Chondrocyte (in vitro differentiated cells): ENCODE results near the gene PHRF1. TPM values are rescaled to one million over a fixed set of nuclear protein-coding genes. Genes with fewer than 3 reads are reported as not detected.

Source experiments
- DNase-seq: peaks from one replicate; pipeline ENCODE4 v3.0.0; 2021; ENCODE audit warnings: mixed read lengths, low spot score
- H3K27ac Mint-ChIP-seq: one replicate; pipeline ENCODE4 v1.8.0; 2021; ENCODE audit warnings: mild to moderate bottlenecking, moderate library complexity, mixed read lengths; ENCODE audit not compliant: unreplicated experiment
- H3K27me3 Mint-ChIP-seq: 2 replicates; pipeline ENCODE4 v1.8.0; 2021; ENCODE audit warnings: low read depth, mixed read lengths
- H3K36me3 Mint-ChIP-seq: 2 replicates; pipeline ENCODE4 v1.8.0; 2021; ENCODE audit warnings: low read depth, mixed read lengths
- H3K4me1 Mint-ChIP-seq: 2 replicates; pipeline ENCODE4 v1.8.0; 2021; ENCODE audit warnings: low read depth, mild to moderate bottlenecking, mixed read lengths
- H3K4me3 Mint-ChIP-seq: one replicate; pipeline ENCODE4 v1.8.0; 2021; ENCODE audit warnings: mild to moderate bottlenecking, moderate library complexity, mixed read lengths; ENCODE audit not compliant: unreplicated experiment
- H3K9me3 Mint-ChIP-seq: 2 replicates; pipeline ENCODE4 v1.8.0; 2021; ENCODE audit warnings: low read depth, mixed read lengths
- total RNA-seq: library from RNA; stranded (reverse); gene quantifications from 3 replicates; pipeline ENCODE4 v1.2.1, GENCODE V29; 2021
- TF ChIP-seq, protein P1 (sequence below): fragments of 200-600 bp; sonication (generic); IDR thresholded peaks from 2 replicates; pipeline ENCODE4 v1.5.0; 2021; ENCODE audit warnings: antibody characterized with exemption, mild to moderate bottlenecking, moderate library complexity

Gene PHRF1
- total RNA-seq, 1 donor from 2014 or later, result 25.9 TPM

DNA sequence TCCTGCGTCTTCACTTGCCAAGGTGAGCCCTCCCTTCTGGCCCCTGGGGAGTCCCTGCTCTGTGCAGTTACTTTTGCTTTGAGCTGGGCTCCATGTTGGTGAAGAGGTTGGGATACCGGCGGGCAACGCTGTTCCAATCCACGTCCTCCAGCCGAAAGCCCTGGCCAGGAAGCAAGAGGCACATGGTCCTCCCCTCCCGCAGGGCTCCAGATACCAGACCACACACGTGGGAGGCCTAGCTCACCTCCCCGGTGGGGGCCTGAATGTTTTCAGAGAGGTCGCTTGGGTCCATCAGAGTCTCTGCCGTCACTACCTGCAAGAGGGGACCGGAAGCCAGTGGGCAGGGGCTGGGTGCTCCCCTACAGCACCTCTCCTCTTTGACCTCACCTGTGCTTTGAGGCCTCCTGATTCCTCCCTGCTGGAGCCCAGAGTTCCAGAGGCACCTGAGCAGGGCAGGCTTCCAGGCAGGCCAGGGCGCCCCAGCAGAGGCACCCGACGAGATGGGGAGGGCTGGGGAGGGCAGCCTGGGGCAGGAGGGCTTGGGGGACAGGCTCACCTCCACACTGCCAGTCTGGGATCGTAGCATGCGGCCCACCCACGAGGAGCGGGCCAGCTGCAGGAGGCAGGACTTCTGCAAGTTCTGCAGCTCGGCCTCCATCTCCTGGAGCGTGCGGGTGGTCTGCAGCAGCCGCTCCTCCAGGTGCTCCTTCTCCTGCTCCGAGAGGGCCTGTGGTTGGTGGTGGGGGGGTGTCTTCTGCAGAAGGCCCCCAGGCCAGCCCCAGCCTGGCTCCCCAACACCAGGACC lies 18.7 kb upstream of the PHRF1 start:
- Mint-ChIP-seq H3K36me3 (peaks cover 3% of the 10 kb centered on the region), H3K9me3 (no peaks in the 10 kb centered on the region), H3K27ac (no peak overlapping the region), H3K4me1 (peaks cover 12% of the 10 kb centered on the region), H3K4me3 (no peak overlapping the region), H3K27me3 (peaks cover 8% of the 10 kb centered on the region)
- DNase-seq, result no peak
- TF ChIP-seq, protein P1, sequence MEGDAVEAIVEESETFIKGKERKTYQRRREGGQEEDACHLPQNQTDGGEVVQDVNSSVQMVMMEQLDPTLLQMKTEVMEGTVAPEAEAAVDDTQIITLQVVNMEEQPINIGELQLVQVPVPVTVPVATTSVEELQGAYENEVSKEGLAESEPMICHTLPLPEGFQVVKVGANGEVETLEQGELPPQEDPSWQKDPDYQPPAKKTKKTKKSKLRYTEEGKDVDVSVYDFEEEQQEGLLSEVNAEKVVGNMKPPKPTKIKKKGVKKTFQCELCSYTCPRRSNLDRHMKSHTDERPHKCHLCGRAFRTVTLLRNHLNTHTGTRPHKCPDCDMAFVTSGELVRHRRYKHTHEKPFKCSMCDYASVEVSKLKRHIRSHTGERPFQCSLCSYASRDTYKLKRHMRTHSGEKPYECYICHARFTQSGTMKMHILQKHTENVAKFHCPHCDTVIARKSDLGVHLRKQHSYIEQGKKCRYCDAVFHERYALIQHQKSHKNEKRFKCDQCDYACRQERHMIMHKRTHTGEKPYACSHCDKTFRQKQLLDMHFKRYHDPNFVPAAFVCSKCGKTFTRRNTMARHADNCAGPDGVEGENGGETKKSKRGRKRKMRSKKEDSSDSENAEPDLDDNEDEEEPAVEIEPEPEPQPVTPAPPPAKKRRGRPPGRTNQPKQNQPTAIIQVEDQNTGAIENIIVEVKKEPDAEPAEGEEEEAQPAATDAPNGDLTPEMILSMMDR, result no peak

DNA sequence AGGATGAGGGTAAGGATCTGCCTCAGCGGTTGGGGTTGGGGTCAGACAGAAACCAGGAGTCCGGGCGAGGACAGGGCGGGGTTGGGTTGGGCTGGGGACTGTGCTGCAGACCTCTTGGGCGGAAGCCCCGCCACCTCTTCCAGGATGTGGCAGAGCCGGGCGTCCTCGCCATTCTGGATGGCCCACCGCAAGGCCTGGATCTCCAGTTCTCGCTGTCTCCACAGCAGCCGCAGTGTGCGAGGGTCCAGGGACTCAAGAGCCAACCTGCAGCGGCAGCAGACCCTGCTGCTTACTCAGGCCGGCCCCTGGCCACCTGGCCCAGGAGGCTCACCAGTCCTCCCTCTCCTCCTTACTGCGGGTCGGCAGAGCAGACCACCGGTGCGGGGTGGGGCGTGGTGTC lies 17.8 kb upstream of the PHRF1 start:
- no peak for DNase-seq
- peaks cover 8% of the 10 kb centered on the region for H3K27me3 Mint-ChIP-seq
- no peak overlapping the region for H3K27ac Mint-ChIP-seq
- no peak overlapping the region for H3K4me3 Mint-ChIP-seq
- peaks cover 12% of the 10 kb centered on the region for H3K4me1 Mint-ChIP-seq
- TF ChIP-seq, protein P1, result no peak
- no peaks in the 10 kb centered on the region for H3K9me3 Mint-ChIP-seq
- H3K36me3 Mint-ChIP-seq, result no peaks in the 10 kb centered on the region

DNA sequence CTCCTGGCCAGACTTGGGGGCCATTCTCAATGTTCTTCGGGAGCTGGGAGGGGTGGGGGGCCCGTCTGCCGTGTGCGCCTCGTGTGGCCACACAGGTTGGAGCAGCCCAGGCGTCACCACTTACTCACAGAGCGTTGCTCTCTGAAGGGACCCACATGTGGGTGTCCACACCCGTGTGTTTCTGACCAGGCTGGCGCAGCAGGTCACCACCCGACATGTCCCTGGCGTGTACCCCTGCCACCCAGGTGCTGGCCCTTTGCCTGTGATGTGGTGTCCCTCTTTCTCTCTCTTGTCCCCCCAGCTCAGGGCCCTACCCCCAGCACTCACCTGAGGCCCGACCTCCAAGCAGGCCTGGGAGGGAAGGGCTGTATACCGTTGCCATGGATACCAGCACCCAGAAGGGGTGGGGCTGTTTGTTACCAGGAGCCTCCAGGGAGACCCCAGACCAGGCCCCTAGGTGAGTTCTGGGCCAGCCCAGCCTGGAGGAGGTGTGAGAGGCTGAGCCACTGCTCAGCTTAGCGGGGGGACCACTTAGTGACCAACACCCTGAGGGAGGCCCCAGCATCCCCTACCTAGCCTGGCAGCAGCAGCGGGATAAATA lies 17.1 kb upstream of the PHRF1 start:
- no peak overlapping the region for H3K4me3 Mint-ChIP-seq
- no peaks in the 10 kb centered on the region for H3K36me3 Mint-ChIP-seq
- peaks cover 12% of the 10 kb centered on the region for H3K4me1 Mint-ChIP-seq
- TF ChIP-seq, protein P1, result no peak
- H3K27me3 Mint-ChIP-seq, result peaks cover 8% of the 10 kb centered on the region
- no peaks in the 10 kb centered on the region for H3K9me3 Mint-ChIP-seq
- no peak for DNase-seq
- H3K27ac Mint-ChIP-seq, result no peak overlapping the region

DNA sequence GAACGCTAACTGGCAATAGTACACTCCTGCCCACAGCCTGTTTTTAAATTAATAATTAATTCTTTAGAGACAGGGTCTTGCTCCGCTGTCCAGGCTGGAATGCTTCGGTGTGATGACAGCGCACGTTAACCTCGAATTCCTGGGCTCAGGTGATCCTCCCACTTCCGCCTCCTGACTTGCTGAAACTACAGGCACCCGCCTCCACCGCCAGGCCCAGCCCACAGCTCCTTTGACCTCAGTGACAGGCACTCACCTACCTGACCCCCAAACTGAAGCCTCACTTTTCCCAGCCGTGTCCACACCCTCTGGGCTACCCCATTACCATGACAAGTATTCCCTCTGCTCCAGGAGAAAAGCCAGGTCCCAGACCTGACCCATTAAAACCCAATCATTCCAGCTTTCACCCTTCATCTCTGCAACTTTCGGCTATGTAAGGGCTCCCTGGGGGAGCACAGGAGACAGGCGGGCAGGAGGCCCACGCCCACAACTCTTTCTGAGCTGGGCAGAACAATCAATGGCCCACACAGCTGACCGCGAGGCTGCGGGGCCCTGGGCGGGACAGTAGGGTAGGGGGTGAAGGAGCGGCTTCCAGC lies 16.5 kb upstream of the PHRF1 start:
- no peak for DNase-seq
- Mint-ChIP-seq H3K4me3 (peak overlapping the region; percentile 58), H3K36me3 (no peaks in the 10 kb centered on the region), H3K9me3 (no peaks in the 10 kb centered on the region), H3K27me3 (peaks cover 8% of the 10 kb centered on the region), H3K4me1 (peaks cover 12% of the 10 kb centered on the region), H3K27ac (no peak overlapping the region)
- TF ChIP-seq, protein P1, result no peak

DNA sequence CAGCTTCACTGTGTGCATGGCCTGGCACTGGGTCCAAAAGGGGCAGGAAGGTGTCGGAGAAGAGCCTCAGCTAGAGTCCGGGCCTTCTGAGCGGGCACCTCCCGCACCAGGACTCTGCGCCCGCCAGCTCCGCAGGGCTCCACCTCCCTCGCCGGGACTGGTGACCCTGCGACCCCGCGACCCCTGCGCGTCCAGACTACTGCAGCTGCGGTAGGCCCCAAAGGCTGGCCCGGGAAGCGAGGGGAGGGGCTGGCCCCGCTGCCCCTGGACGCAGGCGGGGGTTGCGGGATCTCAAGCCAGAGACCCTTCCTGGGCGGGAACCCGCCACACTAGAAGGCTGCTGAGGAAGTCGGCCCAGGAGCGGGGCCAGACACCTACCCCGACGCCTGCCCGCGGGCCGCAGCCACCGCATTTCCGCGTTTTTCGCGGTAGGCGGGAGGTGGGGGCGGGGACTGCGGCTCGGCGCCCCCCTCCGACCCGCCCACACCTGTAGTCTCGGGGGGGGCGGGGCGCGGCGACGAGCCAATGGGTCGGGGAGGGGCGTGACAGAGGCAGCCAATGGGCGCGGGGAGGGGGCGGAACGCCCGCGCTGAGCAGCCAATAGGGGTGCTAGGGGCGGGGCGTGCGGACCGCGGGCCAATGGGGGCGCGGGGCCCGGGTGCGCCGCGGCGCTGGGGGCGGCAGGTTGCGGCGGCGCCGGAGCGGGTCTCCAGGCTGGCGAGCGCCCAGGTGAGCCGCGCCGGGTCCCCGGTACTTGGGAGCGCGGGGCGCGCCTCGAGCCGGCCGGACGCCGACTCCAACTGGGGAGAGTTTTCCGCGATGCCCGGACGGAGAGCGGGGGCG lies 15.7 kb upstream of the PHRF1 start, which contains the start of the genes LMNTD2 and RASSF7:
Gene LMNTD2 (minus strand): TSS at position 434 of the 843 bp plus-strand sequence. CDS start 22 bp downstream, at position 412.
Gene RASSF7 (plus strand): TSS at position 666 of the 843 bp plus-strand sequence. CDS start 799 bp downstream, outside the sequence.
- H3K27me3 Mint-ChIP-seq, result peaks cover 8% of the 10 kb centered on the region
- no peaks in the 10 kb centered on the region for H3K36me3 Mint-ChIP-seq
- DNase-seq, result no peak
- H3K9me3 Mint-ChIP-seq, result no peaks in the 10 kb centered on the region
- peaks cover 12% of the 10 kb centered on the region for H3K4me1 Mint-ChIP-seq
- TF ChIP-seq, protein P1, result no peak
- peak within 1 kb of the TSS; percentile 85 for H3K4me3 Mint-ChIP-seq
- H3K27ac Mint-ChIP-seq, result no peak within 1 kb of the TSS
